ENCODE measurements around the gene FOXK1.

FOXK1 gene

DNA sequence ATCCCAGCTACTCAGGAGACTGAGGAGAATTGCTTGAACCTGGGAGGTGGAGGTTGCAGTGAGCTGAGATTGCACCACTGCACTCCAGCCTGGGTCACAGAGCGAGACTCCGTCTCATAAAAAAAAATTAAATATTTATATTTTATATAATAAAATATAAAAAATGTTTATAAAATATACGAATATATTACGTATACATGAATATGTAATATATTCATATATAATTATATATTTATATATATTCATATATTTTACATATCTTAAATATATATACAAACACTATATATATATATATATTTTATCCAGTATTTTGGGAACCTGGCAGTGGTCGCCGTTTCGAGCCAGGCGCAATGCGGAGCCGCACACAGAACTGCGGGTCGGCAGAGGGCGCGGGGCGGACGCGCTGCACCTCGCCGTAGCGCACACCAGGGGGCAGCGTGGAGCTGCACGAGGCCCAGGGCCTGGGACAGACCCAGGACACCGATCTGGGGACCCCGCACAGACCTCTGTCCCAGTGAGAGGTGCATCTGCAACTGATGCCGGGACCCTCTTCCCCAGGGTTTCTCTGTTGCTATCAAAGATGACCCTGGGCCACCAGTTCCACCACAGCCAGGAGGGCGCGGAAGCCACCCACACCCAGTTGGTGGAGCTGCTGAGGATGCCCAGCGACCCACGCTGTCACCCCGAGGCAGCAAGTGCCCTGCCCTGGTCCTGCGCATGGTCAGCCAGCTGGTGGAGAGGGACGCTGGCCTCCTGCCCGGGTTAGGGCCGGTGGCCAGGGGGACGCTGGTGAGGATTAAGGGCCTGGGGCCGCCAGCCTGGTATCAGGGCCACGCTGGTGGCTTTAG lies 116.0 kb downstream of the FOXK1 start:
- TF ChIP-seq, protein P1, sequence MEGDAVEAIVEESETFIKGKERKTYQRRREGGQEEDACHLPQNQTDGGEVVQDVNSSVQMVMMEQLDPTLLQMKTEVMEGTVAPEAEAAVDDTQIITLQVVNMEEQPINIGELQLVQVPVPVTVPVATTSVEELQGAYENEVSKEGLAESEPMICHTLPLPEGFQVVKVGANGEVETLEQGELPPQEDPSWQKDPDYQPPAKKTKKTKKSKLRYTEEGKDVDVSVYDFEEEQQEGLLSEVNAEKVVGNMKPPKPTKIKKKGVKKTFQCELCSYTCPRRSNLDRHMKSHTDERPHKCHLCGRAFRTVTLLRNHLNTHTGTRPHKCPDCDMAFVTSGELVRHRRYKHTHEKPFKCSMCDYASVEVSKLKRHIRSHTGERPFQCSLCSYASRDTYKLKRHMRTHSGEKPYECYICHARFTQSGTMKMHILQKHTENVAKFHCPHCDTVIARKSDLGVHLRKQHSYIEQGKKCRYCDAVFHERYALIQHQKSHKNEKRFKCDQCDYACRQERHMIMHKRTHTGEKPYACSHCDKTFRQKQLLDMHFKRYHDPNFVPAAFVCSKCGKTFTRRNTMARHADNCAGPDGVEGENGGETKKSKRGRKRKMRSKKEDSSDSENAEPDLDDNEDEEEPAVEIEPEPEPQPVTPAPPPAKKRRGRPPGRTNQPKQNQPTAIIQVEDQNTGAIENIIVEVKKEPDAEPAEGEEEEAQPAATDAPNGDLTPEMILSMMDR (IDR thresholded peaks at IDR 0.05; ENCODE audit: low read depth, low read length, missing control alignments), result peak; percentile 75
- DNase-seq (ENCODE audit: low read depth), result no peak
- no peak overlapping the region for H3K4me3 ChIP-seq (ENCODE audit: low read depth, low read length)
- in situ Hi-C loops (cut with HindIII; ENCODE audit: low sequenced_read_pairs), result no loop called here

DNA sequence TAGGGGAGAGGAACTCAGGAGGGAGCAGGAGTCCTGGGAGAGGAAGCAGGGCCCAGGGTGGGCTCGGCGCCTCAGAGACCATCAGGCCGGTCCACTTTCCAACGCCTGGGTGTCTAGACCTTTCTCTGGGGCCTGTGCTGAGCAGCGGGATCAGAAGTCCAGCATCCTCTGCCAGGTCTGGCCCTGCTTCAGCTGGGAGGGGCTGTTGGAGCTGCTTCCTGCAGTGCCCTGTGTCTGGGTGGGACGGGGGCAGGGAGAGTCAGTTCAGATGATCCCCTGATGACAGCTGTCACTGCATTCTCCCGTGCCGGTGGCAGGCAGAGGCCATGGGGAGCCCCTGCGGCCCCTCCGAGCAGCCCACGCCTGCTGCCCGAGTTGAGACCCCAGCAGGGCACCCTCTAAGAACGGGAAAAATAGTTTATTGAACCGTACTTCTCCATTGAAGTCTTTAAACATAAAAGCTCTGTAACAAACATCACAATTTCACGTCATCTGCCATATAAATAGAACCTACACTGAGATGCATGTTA lies 116.7 kb downstream of the FOXK1 start:
- TF ChIP-seq, protein P1 (IDR thresholded peaks at IDR 0.05; ENCODE audit: low read depth, low read length, missing control alignments), result no peak
- H3K4me3 ChIP-seq (ENCODE audit: low read depth, low read length), result no peak overlapping the region
- no peak for DNase-seq (ENCODE audit: low read depth)
- in situ Hi-C loops (cut with HindIII; ENCODE audit: low sequenced_read_pairs), result no loop called here

DNA sequence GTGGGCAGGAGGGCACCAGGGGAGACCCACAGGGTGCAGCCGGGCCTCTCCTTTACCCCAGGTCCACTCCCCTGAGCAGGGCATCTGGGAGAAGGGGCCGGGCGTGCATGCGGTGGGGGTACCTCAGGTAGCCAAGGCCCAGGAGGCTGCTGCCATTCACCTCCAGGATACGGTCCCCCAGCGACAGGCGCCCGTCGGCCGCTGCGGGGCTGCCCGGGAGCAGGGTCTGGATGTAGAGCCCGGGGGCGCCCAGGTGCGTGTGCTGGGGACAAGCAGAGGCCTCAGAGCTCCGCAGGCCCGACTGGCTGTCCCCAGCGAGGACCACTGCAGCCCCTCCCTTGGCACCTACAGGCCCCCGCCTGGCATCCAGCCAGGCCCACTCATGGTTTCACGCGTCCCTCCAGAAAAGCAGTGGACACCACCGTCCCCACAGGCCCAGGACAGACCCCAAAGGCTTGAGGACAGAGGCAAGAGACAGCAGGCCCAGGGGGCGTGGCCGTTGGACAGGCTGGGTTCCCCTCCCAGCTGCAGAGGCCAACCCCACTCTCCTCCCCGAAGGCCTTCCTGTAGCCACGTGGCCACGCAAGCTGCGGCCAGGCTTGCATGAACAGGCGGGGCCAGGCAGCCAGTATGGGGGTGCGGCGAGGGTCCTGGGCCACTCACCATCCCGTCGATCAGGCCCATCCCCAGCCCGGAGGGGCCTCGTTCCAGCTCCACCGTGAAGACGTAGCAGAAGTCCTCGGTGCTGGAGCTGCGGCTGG lies 117.6 kb downstream of the FOXK1 start:
- in situ Hi-C loops (cut with HindIII; ENCODE audit: low sequenced_read_pairs), result loop anchor here (25.0 kb wide), 1 partner anchor 288 kb away; no protein-coding TSS in a partner anchor
- no peak overlapping the region for H3K4me3 ChIP-seq (ENCODE audit: low read depth, low read length)
- TF ChIP-seq, protein P1 (IDR thresholded peaks at IDR 0.05; ENCODE audit: low read depth, low read length, missing control alignments), result no peak
- no peak for DNase-seq (ENCODE audit: low read depth)

DNA sequence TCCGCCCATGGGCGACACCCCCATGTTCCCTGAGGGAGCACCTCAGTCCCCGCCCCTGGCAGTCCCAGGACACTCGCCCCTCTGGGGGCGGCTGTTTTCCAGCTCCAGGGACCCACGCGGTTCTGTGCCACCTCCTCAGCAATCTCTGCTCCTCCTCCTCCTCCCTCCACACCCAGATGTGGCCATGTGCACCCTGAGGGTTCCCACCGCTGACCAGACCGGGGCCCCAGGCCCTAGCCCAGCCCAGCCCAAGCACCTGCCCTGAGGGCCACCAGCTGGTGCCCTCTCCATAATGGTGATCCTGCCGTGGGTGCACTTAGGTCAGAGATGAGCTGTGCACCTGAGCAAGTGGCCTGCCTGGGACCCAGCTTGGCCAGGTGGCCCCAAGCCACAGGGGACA lies 118.4 kb downstream of the FOXK1 start:
- DNase-seq (ENCODE audit: low read depth), result no peak
- in situ Hi-C loops (cut with HindIII; ENCODE audit: low sequenced_read_pairs), result loop anchor here (25.0 kb wide), 1 partner anchor 287 kb away; no protein-coding TSS in a partner anchor
- H3K4me3 ChIP-seq (ENCODE audit: low read depth, low read length), result no peak overlapping the region
- TF ChIP-seq, protein P1 (IDR thresholded peaks at IDR 0.05; ENCODE audit: low read depth, low read length, missing control alignments), result no peak

DNA sequence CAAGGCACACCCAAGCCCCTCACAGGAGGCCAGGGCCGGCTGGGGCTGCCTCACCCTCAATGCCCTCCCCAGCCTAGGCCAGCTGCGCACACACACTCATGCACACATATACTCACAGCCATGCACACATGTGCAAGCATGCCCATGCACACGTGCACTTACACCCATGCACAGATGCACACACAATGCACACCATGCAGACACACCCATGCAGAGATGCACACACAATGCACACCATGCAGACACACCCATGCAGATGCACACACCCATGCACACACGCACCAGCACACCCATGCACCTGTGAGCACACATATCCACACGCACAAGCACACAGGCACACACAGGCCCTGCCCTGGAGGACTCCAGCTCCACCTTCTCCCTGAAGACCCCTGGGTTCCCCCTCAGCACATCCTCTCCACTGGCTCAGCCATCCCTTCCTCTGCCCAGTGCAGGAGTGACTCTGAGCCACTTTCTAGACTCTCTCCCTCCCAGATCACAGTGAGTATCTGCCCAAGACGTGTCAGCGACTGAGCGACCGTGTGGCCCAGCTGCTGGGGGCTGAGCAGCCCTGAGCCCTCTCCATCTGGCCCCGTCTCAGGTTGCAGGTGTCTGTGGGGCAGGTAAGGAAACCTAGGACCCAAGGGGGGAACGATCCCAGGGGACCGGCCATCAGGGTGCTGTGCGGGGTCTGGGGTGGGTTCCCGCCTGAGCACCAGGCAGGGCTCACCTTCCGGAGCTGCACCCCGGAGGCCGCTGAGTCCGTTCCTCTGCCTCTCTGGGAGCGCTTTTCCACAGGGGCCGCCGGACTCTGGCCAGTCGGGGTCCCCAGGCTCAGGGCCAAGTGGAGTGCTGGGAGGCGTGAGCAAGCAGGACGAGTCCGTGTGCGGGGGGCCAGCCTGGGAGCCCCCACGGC lies 119.1 kb downstream of the FOXK1 start:
- TF ChIP-seq, protein P1 (IDR thresholded peaks at IDR 0.05; ENCODE audit: low read depth, low read length, missing control alignments), result no peak
- no peak overlapping the region for H3K4me3 ChIP-seq (ENCODE audit: low read depth, low read length)
- in situ Hi-C loops (cut with HindIII; ENCODE audit: low sequenced_read_pairs), result loop anchor here (25.0 kb wide), 1 partner anchor 286 kb away; no protein-coding TSS in a partner anchor
- no peak for DNase-seq (ENCODE audit: low read depth)

All from astrocyte of the cerebellum (primary cell).